GM21526 (cell line): ENCODE measurements around the gene RCBTB1.
A peak's percentile ranks its signal among the peaks of the same experiment; 100 is the strongest.
"Not testable (repeated sequence)": the region's sequence is repeated elsewhere in the genome, so short reads cannot be mapped to it uniquely, and the experiment has no call there.

ENCODE experiments used
- ATAC-seq: cut with Tn5 transposase; IDR thresholded peaks from one replicate; pipeline ENCODE4 v1.9.1; 2021; ENCODE audit warnings: moderate library complexity; ENCODE audit not compliant: unreplicated experiment, low FRiP score

RCBTB1 gene

GRCh38 chr13:49527123-49527522, 58.2 kb downstream of the RCBTB1 start:
- no peak for ATAC-seq

GRCh38 chr13:49524740-49525501, 60.4 kb downstream of the RCBTB1 start:
- ATAC-seq, result no peak

GRCh38 chr13:49521224-49521623, 64.1 kb downstream of the RCBTB1 start:
- ATAC-seq, result no peak

- ATAC-seq, result no peak
These were observed 67.9 kb downstream of the RCBTB1 start for GRCh38 chr13:49517461-49517860.

- no peak for ATAC-seq
These were observed 68.9 kb downstream of the RCBTB1 start for GRCh38 chr13:49516467-49516866.

- ATAC-seq, result no peak
These were observed 72.8 kb downstream of the RCBTB1 start for GRCh38 chr13:49512578-49512977.

GRCh38 chr13:49503951-49504350, 81.4 kb downstream of the RCBTB1 start:
- no peak for ATAC-seq

- no peak for ATAC-seq
These were observed 82.4 kb downstream of the RCBTB1 start for GRCh38 chr13:49502954-49503353.

- ATAC-seq, result no peak
These were observed 85.3 kb downstream of the RCBTB1 start for GRCh38 chr13:49499889-49500660.

- ATAC-seq, result no peak
These were observed 87.2 kb downstream of the RCBTB1 start for GRCh38 chr13:49498206-49498605.

- ATAC-seq, result no peak
These were observed 88.1 kb downstream of the RCBTB1 start for GRCh38 chr13:49497272-49497671.

- ATAC-seq, result not testable (repeated sequence)
These were observed 88.5 kb downstream of the RCBTB1 start for GRCh38 chr13:49496837-49497236.

GRCh38 chr13:49495783-49496762, 89.3 kb downstream of the RCBTB1 start, which contains the start of gene PHF11:
Gene PHF11 (plus strand): TSS chr13:49495953. CDS start chr13:49496002, 49 bp downstream.
- peak; percentile 83 for ATAC-seq

- no peak for ATAC-seq
These were observed 90.7 kb downstream of the RCBTB1 start for GRCh38 chr13:49494645-49495044.

- no peak for ATAC-seq
These were observed 96.8 kb downstream of the RCBTB1 start for GRCh38 chr13:49488563-49488962.
